CD4-positive, alpha-beta T cell treated with Interleukin-21 for 1 hour (primary cell): ENCODE measurements around the gene CA10.
A peak's percentile ranks its signal among the peaks of the same experiment; 100 is the strongest.

Experiments used
- DNase-seq: peaks from one replicate; pipeline ENCODE4 v3.0.0-alpha.2; 2020

CA10 gene

GRCh38 chr17:51813140-51813783 is 345.3 kb downstream of the CA10 start:
- DNase-seq = no peak

GRCh38 chr17:51807460-51807859 is 351.1 kb downstream of the CA10 start:
- DNase-seq = no peak

GRCh38 chr17:51805765-51806164 is 352.7 kb downstream of the CA10 start:
- DNase-seq = no peak

- no peak for DNase-seq
Observed at GRCh38 chr17:51805185-51805584, 353.3 kb downstream of the CA10 start.

- no peak for DNase-seq
Observed at GRCh38 chr17:51803161-51803560, 355.4 kb downstream of the CA10 start.

GRCh38 chr17:51802544-51802943 is 356.0 kb downstream of the CA10 start:
- DNase-seq = no peak

- peak; percentile 10 for DNase-seq
Observed at GRCh38 chr17:51801626-51802025, 356.9 kb downstream of the CA10 start.

- DNase-seq = no peak
Observed at GRCh38 chr17:51799981-51800380, 358.5 kb downstream of the CA10 start.

- no peak for DNase-seq
Observed at GRCh38 chr17:51799240-51799639, 359.3 kb downstream of the CA10 start.

- DNase-seq = no peak
Observed at GRCh38 chr17:51797150-51797549, 361.4 kb downstream of the CA10 start.

GRCh38 chr17:51796026-51796425 is 362.5 kb downstream of the CA10 start:
- DNase-seq = no peak

GRCh38 chr17:51795401-51795800 is 363.1 kb downstream of the CA10 start:
- no peak for DNase-seq

GRCh38 chr17:51794466-51794865 is 364.0 kb downstream of the CA10 start:
- DNase-seq = no peak

GRCh38 chr17:51793686-51794085 is 364.8 kb downstream of the CA10 start:
- DNase-seq = no peak

GRCh38 chr17:51778842-51779241 is 379.7 kb downstream of the CA10 start:
- DNase-seq = no peak

GRCh38 chr17:51770027-51770759 is 388.3 kb downstream of the CA10 start:
- DNase-seq = no peak

GRCh38 chr17:51769231-51769630 is 389.3 kb downstream of the CA10 start:
- no peak for DNase-seq

- no peak for DNase-seq
Observed at GRCh38 chr17:51768706-51769105, 389.8 kb downstream of the CA10 start.

GRCh38 chr17:51767287-51767686 is 391.2 kb downstream of the CA10 start:
- DNase-seq = no peak

- DNase-seq = no peak
Observed at GRCh38 chr17:51765282-51766135, 393.0 kb downstream of the CA10 start.

- DNase-seq = peak; percentile 39
Observed at GRCh38 chr17:51764387-51764971, 394.0 kb downstream of the CA10 start.

GRCh38 chr17:51763058-51763457 is 395.5 kb downstream of the CA10 start:
- no peak for DNase-seq

- DNase-seq = no peak
Observed at GRCh38 chr17:51761105-51761504, 397.4 kb downstream of the CA10 start.
